Fibroblast of villous mesenchyme (primary cell): ENCODE data around the gene SPTBN4. TPM values are rescaled to one million over a fixed set of nuclear protein-coding genes. Genes with fewer than 3 reads are reported as not detected.
"Not testable (repeated sequence)": the region's sequence is repeated elsewhere in the genome, so short reads cannot be mapped to it uniquely, and the experiment has no call there.

Source experiments
- DNase-seq: peaks from one replicate; pipeline ENCODE4 v3.0.0-alpha.2; 2010; ENCODE audit warnings: low read depth
- H3K4me3 ChIP-seq: 2 replicates; pipeline ENCODE4 v1.5.1; 2011; ENCODE audit warnings: low read depth, mild to moderate bottlenecking, low read length
- CTCF ChIP-seq: IDR thresholded peaks from 2 replicates; pipeline ENCODE4 v1.5.1; 2012; ENCODE audit warnings: low read depth, mild to moderate bottlenecking, low read length; ENCODE audit not compliant: insufficient read depth
- total RNA-seq: library from RNA; depleted of rRNA; stranded (reverse); fragments of >200 nt; gene quantifications from 2 replicates; pipeline ENCODE4 v1.2.3, GENCODE V29; 2012

Gene SPTBN4
- total RNA-seq, 1 donor, result 1.3 TPM

- H3K4me3 ChIP-seq, result no peak overlapping the region
- DNase-seq, result no peak
- TF ChIP-seq CTCF, result no peak
These were observed 123.0 kb downstream of the SPTBN4 start for GRCh38 chr19:40589591-40590429.

- no peak overlapping the region for H3K4me3 ChIP-seq
- no peak for TF ChIP-seq CTCF
- DNase-seq, result no peak
These were observed 123.9 kb downstream of the SPTBN4 start for GRCh38 chr19:40590464-40591265.

GRCh38 chr19:40591724-40592123 lies 124.9 kb downstream of the SPTBN4 start:
- DNase-seq, H3K4me3 ChIP-seq: not testable (repeated sequence)

- peak; percentile 66 for DNase-seq
- TF ChIP-seq CTCF, result no peak
- H3K4me3 ChIP-seq, result no peak overlapping the region
These were observed 125.4 kb downstream of the SPTBN4 start for GRCh38 chr19:40592170-40592569.

GRCh38 chr19:40594255-40594654 lies 127.5 kb downstream of the SPTBN4 start:
- no peak for DNase-seq
- no peak for TF ChIP-seq CTCF
- no peak overlapping the region for H3K4me3 ChIP-seq

GRCh38 chr19:40594657-40595091 lies 127.9 kb downstream of the SPTBN4 start:
- DNase-seq, result no peak
- H3K4me3 ChIP-seq, result no peak overlapping the region
- TF ChIP-seq CTCF, result no peak

GRCh38 chr19:40596608-40597328 lies 130.0 kb downstream of the SPTBN4 start:
- peak overlapping the region; percentile 35 for H3K4me3 ChIP-seq
- TF ChIP-seq CTCF, result no peak
- DNase-seq, result peak; percentile 49
